ENCODE results near the gene SUPV3L1.
"Not testable (repeated sequence)": the region's sequence is repeated elsewhere in the genome, so short reads cannot be mapped to it uniquely, and the experiment has no call there.

The SUPV3L1 gene

GRCh38 chr10:69230128-69230527, 50.1 kb downstream of the SUPV3L1 start:
- FAIRE-seq (no peak), DNase-seq (ENCODE audit: low spot score) (no peak)

GRCh38 chr10:69232252-69232651, 52.2 kb downstream of the SUPV3L1 start:
- FAIRE-seq, result no peak
- DNase-seq (ENCODE audit: low spot score), result peak; percentile 67

GRCh38 chr10:69232736-69233480, 52.9 kb downstream of the SUPV3L1 start:
- DNase-seq (ENCODE audit: low spot score) (no peak), FAIRE-seq (no peak)

- DNase-seq (ENCODE audit: low spot score) (no peak), FAIRE-seq (no peak)
These were observed 54.4 kb downstream of the SUPV3L1 start for GRCh38 chr10:69234447-69234846.

- peak; percentile 53 for DNase-seq (ENCODE audit: low spot score)
- FAIRE-seq, result no peak
These were observed 57.6 kb downstream of the SUPV3L1 start for GRCh38 chr10:69237528-69238159.

- DNase-seq (ENCODE audit: low spot score), result no peak
- no peak for FAIRE-seq
These were observed 59.1 kb downstream of the SUPV3L1 start for GRCh38 chr10:69239136-69239535.

- no peak for FAIRE-seq
These were observed 59.9 kb downstream of the SUPV3L1 start for GRCh38 chr10:69239816-69240434.

GRCh38 chr10:69240455-69240854, 60.4 kb downstream of the SUPV3L1 start:
- FAIRE-seq, result no peak
- no peak for DNase-seq (ENCODE audit: low spot score)

More at GRCh38 chr10:69239816-69240434, 59.9 kb downstream of the SUPV3L1 start:
- no peak for DNase-seq (ENCODE audit: low spot score)

- DNase-seq (ENCODE audit: low spot score), result no peak
- no peak for FAIRE-seq
These were observed 61.5 kb downstream of the SUPV3L1 start for GRCh38 chr10:69241575-69241974.

GRCh38 chr10:69242040-69242851, 62.2 kb downstream of the SUPV3L1 start:
- FAIRE-seq (no peak), DNase-seq (ENCODE audit: low spot score) (no peak)

GRCh38 chr10:69242852-69243212, 62.8 kb downstream of the SUPV3L1 start:
- DNase-seq (ENCODE audit: low spot score), result no peak
- no peak for FAIRE-seq

GRCh38 chr10:69243817-69244216, 63.8 kb downstream of the SUPV3L1 start:
- no peak for FAIRE-seq

GRCh38 chr10:69246036-69246435, 66.0 kb downstream of the SUPV3L1 start:
- FAIRE-seq (no peak), DNase-seq (ENCODE audit: low spot score) (no peak)

More at GRCh38 chr10:69243817-69244216, 63.8 kb downstream of the SUPV3L1 start:
- DNase-seq (ENCODE audit: low spot score), result no peak

- DNase-seq (ENCODE audit: low spot score) (no peak), FAIRE-seq (no peak)
These were observed 66.7 kb downstream of the SUPV3L1 start for GRCh38 chr10:69246581-69247312.

GRCh38 chr10:69247313-69247710, 67.3 kb downstream of the SUPV3L1 start:
- no peak for DNase-seq (ENCODE audit: low spot score)
- no peak for FAIRE-seq

- no peak for FAIRE-seq
- no peak for DNase-seq (ENCODE audit: low spot score)
These were observed 68.2 kb downstream of the SUPV3L1 start for GRCh38 chr10:69248117-69248730.

GRCh38 chr10:69250041-69250440, 70.0 kb downstream of the SUPV3L1 start:
- DNase-seq (ENCODE audit: low spot score) (no peak), FAIRE-seq (no peak)

GRCh38 chr10:69251417-69251816, 71.4 kb downstream of the SUPV3L1 start:
- not testable (repeated sequence) for DNase-seq (ENCODE audit: low spot score); FAIRE-seq

- DNase-seq (ENCODE audit: low spot score), result no peak
- no peak for FAIRE-seq
These were observed 73.1 kb downstream of the SUPV3L1 start for GRCh38 chr10:69253171-69253570.

- FAIRE-seq (no peak), DNase-seq (ENCODE audit: low spot score) (no peak)
These were observed 74.8 kb downstream of the SUPV3L1 start for GRCh38 chr10:69254877-69255276.
